GM06990 (cell line): ENCODE results near the gene BCLAF1.
A peak's percentile ranks its signal among the peaks of the same experiment; 100 is the strongest.

Experiments
- DNase-seq: peaks from one replicate; pipeline ENCODE4 v3.0.0-alpha.2; 2011; ENCODE audit not compliant: insufficient read length; ENCODE audit errors: extremely low read depth
- H3K27me3 ChIP-seq: replicated peaks from 2 replicates; pipeline ENCODE4 v1.6.0; 2011; ENCODE audit warnings: low read length; ENCODE audit not compliant: control insufficient read depth, insufficient read depth
- H3K36me3 ChIP-seq: 2 replicates; pipeline ENCODE4 v1.5.1; 2011; ENCODE audit warnings: low read length; ENCODE audit not compliant: control insufficient read depth, insufficient read depth
- H3K4me3 ChIP-seq: replicated peaks from 2 replicates; pipeline ENCODE4 v1.5.1; 2011; ENCODE audit warnings: low read depth, mild to moderate bottlenecking, control low read depth, low read length
- TF ChIP-seq, protein P1 (sequence below): IDR thresholded peaks from 2 replicates; pipeline ENCODE4 v1.5.1; 2011; ENCODE audit warnings: low read length, control low read depth, mild to moderate bottlenecking, inconsistent platforms; ENCODE audit not compliant: insufficient read depth, poor library complexity, severe bottlenecking

The BCLAF1 gene

DNA sequence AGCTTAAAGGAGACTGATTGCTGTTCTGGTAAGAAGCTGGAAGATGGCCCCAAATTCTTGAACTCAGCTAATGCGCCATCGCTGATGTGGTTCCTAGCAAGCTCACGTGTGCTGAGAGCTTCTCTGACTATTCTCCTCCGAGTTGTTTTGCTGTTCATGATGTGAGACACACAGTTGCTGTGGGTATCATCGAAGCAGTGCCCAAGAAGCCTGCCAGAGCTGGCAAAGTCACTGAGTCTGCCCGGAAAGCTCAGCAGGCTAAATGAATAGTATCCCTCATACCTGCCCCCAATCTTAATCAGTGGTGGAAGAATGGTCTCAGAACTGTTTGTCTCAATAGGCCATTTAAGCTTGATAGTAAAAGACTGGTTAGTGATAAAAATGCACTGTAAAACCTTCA is 28.3 kb upstream of the BCLAF1 start:
- DNase-seq = no peak
- no peaks in the 10 kb centered on the region for H3K27me3 ChIP-seq
- H3K4me3 ChIP-seq = no peak overlapping the region
- TF ChIP-seq, protein P1, sequence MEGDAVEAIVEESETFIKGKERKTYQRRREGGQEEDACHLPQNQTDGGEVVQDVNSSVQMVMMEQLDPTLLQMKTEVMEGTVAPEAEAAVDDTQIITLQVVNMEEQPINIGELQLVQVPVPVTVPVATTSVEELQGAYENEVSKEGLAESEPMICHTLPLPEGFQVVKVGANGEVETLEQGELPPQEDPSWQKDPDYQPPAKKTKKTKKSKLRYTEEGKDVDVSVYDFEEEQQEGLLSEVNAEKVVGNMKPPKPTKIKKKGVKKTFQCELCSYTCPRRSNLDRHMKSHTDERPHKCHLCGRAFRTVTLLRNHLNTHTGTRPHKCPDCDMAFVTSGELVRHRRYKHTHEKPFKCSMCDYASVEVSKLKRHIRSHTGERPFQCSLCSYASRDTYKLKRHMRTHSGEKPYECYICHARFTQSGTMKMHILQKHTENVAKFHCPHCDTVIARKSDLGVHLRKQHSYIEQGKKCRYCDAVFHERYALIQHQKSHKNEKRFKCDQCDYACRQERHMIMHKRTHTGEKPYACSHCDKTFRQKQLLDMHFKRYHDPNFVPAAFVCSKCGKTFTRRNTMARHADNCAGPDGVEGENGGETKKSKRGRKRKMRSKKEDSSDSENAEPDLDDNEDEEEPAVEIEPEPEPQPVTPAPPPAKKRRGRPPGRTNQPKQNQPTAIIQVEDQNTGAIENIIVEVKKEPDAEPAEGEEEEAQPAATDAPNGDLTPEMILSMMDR = no peak
- no peaks in the 10 kb centered on the region for H3K36me3 ChIP-seq

DNA sequence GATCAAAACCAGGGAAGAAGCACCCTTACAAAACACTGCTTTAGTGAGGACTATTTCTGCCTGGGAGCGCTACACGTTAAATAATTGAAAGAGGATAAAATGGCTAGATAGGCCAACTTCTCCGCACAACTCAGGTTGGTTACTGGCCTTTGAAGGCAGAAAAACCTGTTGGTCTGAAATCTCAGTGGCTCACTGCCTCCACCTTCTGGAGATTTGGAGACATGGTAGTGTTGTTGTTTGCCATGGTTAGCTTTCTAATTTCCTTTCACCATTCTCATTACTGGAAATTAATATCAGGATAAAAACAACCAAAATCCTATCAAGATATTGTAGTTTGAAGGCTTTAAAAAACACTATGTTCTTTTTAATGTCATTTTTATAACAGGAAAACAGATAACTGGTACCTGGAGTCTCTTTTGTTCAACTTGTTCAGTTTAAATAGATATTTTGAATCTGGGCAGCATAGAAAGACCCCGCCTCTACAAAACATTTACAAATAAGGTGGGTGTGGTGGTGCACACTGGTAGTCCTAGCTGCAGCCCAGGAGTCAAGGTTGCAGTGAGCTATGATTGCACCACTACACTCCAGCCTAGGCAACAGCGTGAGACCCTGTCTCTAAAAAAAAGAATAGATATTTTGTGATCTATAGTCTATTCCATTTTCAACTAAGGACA is 27.5 kb upstream of the BCLAF1 start:
- Histone ChIP-seq H3K27me3 (no peaks in the 10 kb centered on the region), H3K4me3 (no peak overlapping the region), H3K36me3 (no peaks in the 10 kb centered on the region)
- TF ChIP-seq, protein P1 = peak; percentile 77
- no peak for DNase-seq

DNA sequence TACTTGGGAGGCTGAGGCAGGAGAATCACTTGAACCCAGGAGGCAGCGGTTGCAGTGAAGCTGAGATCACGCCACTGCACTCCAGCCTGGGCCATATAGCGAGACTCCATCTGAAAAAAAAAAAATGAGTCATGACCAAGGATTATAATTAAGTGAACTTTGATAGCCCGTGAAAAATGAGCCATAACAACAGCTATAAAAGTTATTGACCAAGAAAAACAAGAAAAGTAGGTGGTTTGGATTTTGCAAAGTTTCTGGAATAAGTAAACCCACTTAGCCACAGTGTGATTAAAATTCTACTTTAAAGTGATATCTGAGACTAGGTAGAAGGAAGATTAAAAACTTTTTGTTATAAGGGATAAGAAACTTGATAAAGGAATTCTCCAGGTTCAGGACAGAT is 25.9 kb upstream of the BCLAF1 start:
- DNase-seq = no peak
- TF ChIP-seq, protein P1 = no peak
- no peak overlapping the region for H3K4me3 ChIP-seq
- no peaks in the 10 kb centered on the region for H3K36me3 ChIP-seq
- H3K27me3 ChIP-seq = no peaks in the 10 kb centered on the region

DNA sequence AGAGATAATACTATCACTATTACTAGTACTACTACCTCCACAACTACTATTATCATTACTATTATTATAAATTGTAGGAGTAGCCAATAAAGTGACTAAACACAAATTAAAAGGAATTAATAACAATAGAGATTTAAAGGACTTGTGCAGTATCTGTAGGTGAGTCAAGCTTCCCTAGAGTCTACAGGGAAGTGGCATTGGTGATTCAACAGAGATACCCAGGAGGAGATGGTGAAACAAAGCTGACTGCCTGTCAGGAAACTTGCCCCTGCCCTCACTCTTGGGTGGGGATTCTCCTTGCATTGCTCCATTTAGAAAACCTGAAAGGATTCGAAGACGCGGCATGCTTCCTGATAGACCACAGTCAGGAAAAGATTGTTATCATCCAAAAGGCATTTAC is 23.3 kb upstream of the BCLAF1 start:
- TF ChIP-seq, protein P1 = no peak
- no peak for DNase-seq

DNA sequence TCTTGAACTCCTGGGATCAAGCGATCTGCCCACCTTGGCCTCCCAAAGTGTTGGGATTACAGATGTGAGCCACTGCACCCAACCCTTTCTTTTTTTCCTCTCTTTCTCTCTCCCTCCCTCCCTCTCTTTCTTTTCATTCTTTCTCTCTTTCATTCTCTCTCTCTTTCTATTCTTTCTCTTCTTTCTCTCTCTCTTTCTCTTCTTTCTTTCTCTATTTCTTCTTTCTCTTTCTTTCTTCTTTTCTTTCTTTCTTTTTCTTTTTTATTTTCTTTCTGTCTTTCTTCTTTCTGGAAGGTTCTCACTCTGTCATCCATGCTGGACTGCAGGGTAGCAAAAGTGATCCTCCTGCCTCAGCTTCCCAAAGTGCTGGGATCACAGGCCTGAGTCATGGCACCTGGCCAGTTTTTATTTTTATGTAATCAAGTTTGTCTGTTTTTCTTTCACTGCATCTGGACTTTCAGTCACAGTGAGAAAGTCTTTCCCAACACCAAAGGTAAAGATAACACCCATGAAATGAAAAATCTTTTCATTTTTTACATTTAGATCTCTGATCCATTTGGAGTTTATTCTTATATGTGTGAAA is 20.2 kb upstream of the BCLAF1 start:
- H3K36me3 ChIP-seq = no peaks in the 10 kb centered on the region
- TF ChIP-seq, protein P1 = no peak
- peaks cover 1% of the 10 kb centered on the region; the same call in 1 of the 2 replicates for H3K27me3 ChIP-seq
- no peak for DNase-seq
- H3K4me3 ChIP-seq = no peak overlapping the region

More for the DNA sequence above, 23.3 kb upstream of the BCLAF1 start:
- no peaks in the 10 kb centered on the region for H3K36me3 ChIP-seq
- H3K27me3 ChIP-seq = peaks cover 1% of the 10 kb centered on the region; the same call in 1 of the 2 replicates
- H3K4me3 ChIP-seq = no peak overlapping the region
